ENCODE results near the gene FAM107B.
A peak's percentile ranks its signal among the peaks of the same experiment; 100 is the strongest.

Gene FAM107B

GRCh38 chr10:14563359-14563940, 211.2 kb downstream of the FAM107B start:
- Mint-ChIP-seq H3K9me3 (ENCODE audit: low read depth) (peaks cover 6% of the 10 kb centered on the region), H3K36me3 (peaks cover 23% of the 10 kb centered on the region), H3K4me3 (peak overlapping the region; percentile 77)

GRCh38 chr10:14563076-14563336, 211.7 kb downstream of the FAM107B start:
- H3K27me3 Mint-ChIP-seq: no peaks in the 10 kb centered on the region
- peak overlapping the region; percentile 94 for H3K27ac Mint-ChIP-seq
- peaks cover 24% of the 10 kb centered on the region for H3K36me3 Mint-ChIP-seq
- H3K4me1 Mint-ChIP-seq (ENCODE audit: low read depth): peaks cover 93% of the 10 kb centered on the region
- peak overlapping the region; percentile 85 for H3K4me3 Mint-ChIP-seq
- peaks cover 6% of the 10 kb centered on the region for H3K9me3 Mint-ChIP-seq (ENCODE audit: low read depth)

More at GRCh38 chr10:14563359-14563940, 211.2 kb downstream of the FAM107B start:
- H3K4me1 Mint-ChIP-seq (ENCODE audit: low read depth): peaks cover 93% of the 10 kb centered on the region
- no peaks in the 10 kb centered on the region for H3K27me3 Mint-ChIP-seq
- peak overlapping the region; percentile 94 for H3K27ac Mint-ChIP-seq

GRCh38 chr10:14562218-14563075, 212.2 kb downstream of the FAM107B start:
- Mint-ChIP-seq H3K4me1 (ENCODE audit: low read depth) (peaks cover 93% of the 10 kb centered on the region), H3K9me3 (ENCODE audit: low read depth) (peaks cover 6% of the 10 kb centered on the region), H3K4me3 (peak overlapping the region; percentile 85), H3K36me3 (peaks cover 26% of the 10 kb centered on the region), H3K27me3 (no peaks in the 10 kb centered on the region), H3K27ac (peak overlapping the region; percentile 94)

GRCh38 chr10:14560791-14561765, 213.6 kb downstream of the FAM107B start:
- Mint-ChIP-seq H3K27me3 (no peaks in the 10 kb centered on the region), H3K36me3 (peaks cover 16% of the 10 kb centered on the region), H3K4me1 (ENCODE audit: low read depth) (peaks cover 95% of the 10 kb centered on the region), H3K4me3 (peak overlapping the region; percentile 85), H3K9me3 (ENCODE audit: low read depth) (peaks cover 3% of the 10 kb centered on the region), H3K27ac (peak overlapping the region; percentile 94)

- no peaks in the 10 kb centered on the region for H3K9me3 Mint-ChIP-seq (ENCODE audit: low read depth)
- peak overlapping the region; percentile 94 for H3K27ac Mint-ChIP-seq
- H3K4me1 Mint-ChIP-seq (ENCODE audit: low read depth): peaks cover 95% of the 10 kb centered on the region
- peaks cover 10% of the 10 kb centered on the region for H3K36me3 Mint-ChIP-seq
- H3K4me3 Mint-ChIP-seq: peak overlapping the region; percentile 85
- no peaks in the 10 kb centered on the region for H3K27me3 Mint-ChIP-seq
Measured at GRCh38 chr10:14560274-14560673, 214.4 kb downstream of the FAM107B start.

GRCh38 chr10:14558025-14558424, 216.7 kb downstream of the FAM107B start:
- no peaks in the 10 kb centered on the region for H3K27me3 Mint-ChIP-seq
- H3K4me1 Mint-ChIP-seq (ENCODE audit: low read depth): peaks cover 95% of the 10 kb centered on the region
- no peaks in the 10 kb centered on the region for H3K9me3 Mint-ChIP-seq (ENCODE audit: low read depth)
- H3K4me3 Mint-ChIP-seq: peak overlapping the region; percentile 85
- H3K27ac Mint-ChIP-seq: peak overlapping the region; percentile 94
- H3K36me3 Mint-ChIP-seq: peaks cover 14% of the 10 kb centered on the region

- Mint-ChIP-seq H3K4me3 (no peak overlapping the region), H3K9me3 (ENCODE audit: low read depth) (no peaks in the 10 kb centered on the region), H3K27ac (peak overlapping the region; percentile 94), H3K4me1 (ENCODE audit: low read depth) (peaks cover 95% of the 10 kb centered on the region), H3K36me3 (peaks cover 18% of the 10 kb centered on the region), H3K27me3 (no peaks in the 10 kb centered on the region)
Measured at GRCh38 chr10:14557567-14557966, 217.1 kb downstream of the FAM107B start.

GRCh38 chr10:14556285-14556956, 218.3 kb downstream of the FAM107B start:
- H3K4me3 Mint-ChIP-seq: peak overlapping the region; percentile 62
- peak overlapping the region; percentile 94 for H3K27ac Mint-ChIP-seq
- peaks cover 26% of the 10 kb centered on the region for H3K36me3 Mint-ChIP-seq
- no peaks in the 10 kb centered on the region for H3K9me3 Mint-ChIP-seq (ENCODE audit: low read depth)
- peaks cover 94% of the 10 kb centered on the region for H3K4me1 Mint-ChIP-seq (ENCODE audit: low read depth)
- no peaks in the 10 kb centered on the region for H3K27me3 Mint-ChIP-seq

- peaks cover 23% of the 10 kb centered on the region for H3K36me3 Mint-ChIP-seq
- H3K9me3 Mint-ChIP-seq (ENCODE audit: low read depth): no peaks in the 10 kb centered on the region
- peak overlapping the region; percentile 94 for H3K27ac Mint-ChIP-seq
- H3K27me3 Mint-ChIP-seq: no peaks in the 10 kb centered on the region
- H3K4me3 Mint-ChIP-seq: peak overlapping the region; percentile 62
- peaks cover 93% of the 10 kb centered on the region for H3K4me1 Mint-ChIP-seq (ENCODE audit: low read depth)
Measured at GRCh38 chr10:14555807-14556206, 218.9 kb downstream of the FAM107B start.

GRCh38 chr10:14554491-14555205, 220.0 kb downstream of the FAM107B start:
- H3K36me3 Mint-ChIP-seq: peaks cover 21% of the 10 kb centered on the region

GRCh38 chr10:14554091-14554490, 220.6 kb downstream of the FAM107B start:
- Mint-ChIP-seq H3K36me3 (peaks cover 21% of the 10 kb centered on the region), H3K4me1 (ENCODE audit: low read depth) (peaks cover 94% of the 10 kb centered on the region), H3K4me3 (peak overlapping the region; percentile 74), H3K27me3 (no peaks in the 10 kb centered on the region), H3K9me3 (ENCODE audit: low read depth) (no peaks in the 10 kb centered on the region), H3K27ac (peak overlapping the region; percentile 91)

More at GRCh38 chr10:14554491-14555205, 220.0 kb downstream of the FAM107B start:
- no peaks in the 10 kb centered on the region for H3K9me3 Mint-ChIP-seq (ENCODE audit: low read depth)
- H3K27ac Mint-ChIP-seq: peak overlapping the region; percentile 91
- H3K4me1 Mint-ChIP-seq (ENCODE audit: low read depth): peaks cover 93% of the 10 kb centered on the region
- no peaks in the 10 kb centered on the region for H3K27me3 Mint-ChIP-seq
- peak overlapping the region; percentile 74 for H3K4me3 Mint-ChIP-seq

GRCh38 chr10:14553448-14553847, 221.2 kb downstream of the FAM107B start:
- H3K9me3 Mint-ChIP-seq (ENCODE audit: low read depth): no peaks in the 10 kb centered on the region
- no peaks in the 10 kb centered on the region for H3K27me3 Mint-ChIP-seq
- peaks cover 21% of the 10 kb centered on the region for H3K36me3 Mint-ChIP-seq
- peak overlapping the region; percentile 83 for H3K27ac Mint-ChIP-seq
- H3K4me3 Mint-ChIP-seq: peak overlapping the region; percentile 50
- H3K4me1 Mint-ChIP-seq (ENCODE audit: low read depth): peaks cover 94% of the 10 kb centered on the region

- Mint-ChIP-seq H3K36me3 (peaks cover 20% of the 10 kb centered on the region), H3K27me3 (no peaks in the 10 kb centered on the region), H3K9me3 (ENCODE audit: low read depth) (no peaks in the 10 kb centered on the region), H3K4me3 (peak overlapping the region; percentile 38), H3K27ac (peak overlapping the region; percentile 83), H3K4me1 (ENCODE audit: low read depth) (peaks cover 91% of the 10 kb centered on the region)
Measured at GRCh38 chr10:14552015-14552414, 222.7 kb downstream of the FAM107B start.

Data from activated naive CD8-positive, alpha-beta T cell (primary cell).